Measurements from ENCODE around the gene SYPL1.

- no peak for TF ChIP-seq GATA2 (CRISPR knock-in tag; IDR thresholded peaks at IDR 0.05)
- TF ChIP-seq, protein P1, sequence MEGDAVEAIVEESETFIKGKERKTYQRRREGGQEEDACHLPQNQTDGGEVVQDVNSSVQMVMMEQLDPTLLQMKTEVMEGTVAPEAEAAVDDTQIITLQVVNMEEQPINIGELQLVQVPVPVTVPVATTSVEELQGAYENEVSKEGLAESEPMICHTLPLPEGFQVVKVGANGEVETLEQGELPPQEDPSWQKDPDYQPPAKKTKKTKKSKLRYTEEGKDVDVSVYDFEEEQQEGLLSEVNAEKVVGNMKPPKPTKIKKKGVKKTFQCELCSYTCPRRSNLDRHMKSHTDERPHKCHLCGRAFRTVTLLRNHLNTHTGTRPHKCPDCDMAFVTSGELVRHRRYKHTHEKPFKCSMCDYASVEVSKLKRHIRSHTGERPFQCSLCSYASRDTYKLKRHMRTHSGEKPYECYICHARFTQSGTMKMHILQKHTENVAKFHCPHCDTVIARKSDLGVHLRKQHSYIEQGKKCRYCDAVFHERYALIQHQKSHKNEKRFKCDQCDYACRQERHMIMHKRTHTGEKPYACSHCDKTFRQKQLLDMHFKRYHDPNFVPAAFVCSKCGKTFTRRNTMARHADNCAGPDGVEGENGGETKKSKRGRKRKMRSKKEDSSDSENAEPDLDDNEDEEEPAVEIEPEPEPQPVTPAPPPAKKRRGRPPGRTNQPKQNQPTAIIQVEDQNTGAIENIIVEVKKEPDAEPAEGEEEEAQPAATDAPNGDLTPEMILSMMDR (IDR thresholded peaks at IDR 0.05) = no peak
- TF ChIP-seq RAD21 (IDR thresholded peaks at IDR 0.05; ENCODE audit: low read length) = no peak
- TF ChIP-seq POLR2AphosphoS5 (IDR thresholded peaks at IDR 0.05; ENCODE audit: low read depth, low read length) = no peak
- no peak for TF ChIP-seq MXI1 (IDR thresholded peaks at IDR 0.05; ENCODE audit: low read depth, low read length)
- TF ChIP-seq, protein P2, sequence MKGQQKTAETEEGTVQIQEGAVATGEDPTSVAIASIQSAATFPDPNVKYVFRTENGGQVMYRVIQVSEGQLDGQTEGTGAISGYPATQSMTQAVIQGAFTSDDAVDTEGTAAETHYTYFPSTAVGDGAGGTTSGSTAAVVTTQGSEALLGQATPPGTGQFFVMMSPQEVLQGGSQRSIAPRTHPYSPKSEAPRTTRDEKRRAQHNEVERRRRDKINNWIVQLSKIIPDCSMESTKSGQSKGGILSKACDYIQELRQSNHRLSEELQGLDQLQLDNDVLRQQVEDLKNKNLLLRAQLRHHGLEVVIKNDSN (IDR thresholded peaks at IDR 0.05; ENCODE audit: borderline replicate concordance, low read depth) = no peak
- no peak for TF ChIP-seq GABPA (IDR thresholded peaks at IDR 0.05; ENCODE audit: low read depth)
Observed at GRCh38 chr7:106047184-106047583, 64.9 kb downstream of the SYPL1 start.

Data from SK-N-SH (cell line).